H9 (cell line): ENCODE measurements around the gene CHAF1B. TPM values are rescaled to one million over a fixed set of nuclear protein-coding genes. Genes with fewer than 3 reads are reported as not detected.

Source experiments
- DNase-seq: peaks from one replicate; pipeline ENCODE4 v3.0.0-alpha.2; 2017
- H2AFZ ChIP-seq: one replicate; pipeline ENCODE4 v1.6.1; 2013; ENCODE audit warnings: mild to moderate bottlenecking, low read length, control low read depth, moderate library complexity
- H2AK5ac ChIP-seq: 2 replicates; pipeline ENCODE4 v1.6.1; 2013; ENCODE audit warnings: low read length, control low read depth, mixed read lengths; ENCODE audit not compliant: insufficient read length
- H2BK120ac ChIP-seq: one replicate; pipeline ENCODE4 v1.6.1; 2013; ENCODE audit warnings: low read depth, mild to moderate bottlenecking, low read length, control low read depth, inconsistent platforms; ENCODE audit not compliant: poor library complexity, severe bottlenecking
- H2BK12ac ChIP-seq: 2 replicates; pipeline ENCODE4 v1.6.1; 2013; ENCODE audit warnings: low read length, control low read depth, mixed read lengths, low read depth; ENCODE audit not compliant: insufficient read length
- H2BK15ac ChIP-seq: 2 replicates; pipeline ENCODE4 v1.6.1; 2013; ENCODE audit warnings: low read depth, low read length, control low read depth
- H2BK20ac ChIP-seq: one replicate; pipeline ENCODE4 v1.6.1; 2013; ENCODE audit warnings: low read depth, mild to moderate bottlenecking, low read length, control low read depth, inconsistent platforms; ENCODE audit not compliant: poor library complexity, severe bottlenecking
- H2BK5ac ChIP-seq: 2 replicates; pipeline ENCODE4 v1.6.1; 2013; ENCODE audit warnings: low read length, control low read depth, mixed read lengths; ENCODE audit not compliant: insufficient read length
- H3K14ac ChIP-seq: 2 replicates; pipeline ENCODE4 v1.6.1; 2013; ENCODE audit warnings: low read length, control low read depth; ENCODE audit not compliant: insufficient read depth
- H3K18ac ChIP-seq: 2 replicates; pipeline ENCODE4 v1.6.1; 2013; ENCODE audit warnings: low read depth, mild to moderate bottlenecking, mixed read lengths, low read length, control low read depth; ENCODE audit not compliant: insufficient read length
- H3K23ac ChIP-seq: 2 replicates; pipeline ENCODE4 v1.6.1; 2013; ENCODE audit warnings: low read length, control low read depth, mixed read lengths, low read depth; ENCODE audit not compliant: insufficient read length
- H3K23me2 ChIP-seq: 2 replicates; pipeline ENCODE4 v1.6.1; 2013; ENCODE audit warnings: low read depth, mild to moderate bottlenecking, mixed read lengths, low read length, control low read depth; ENCODE audit not compliant: insufficient read length, poor library complexity, severe bottlenecking
- H3K27ac ChIP-seq: 2 replicates; pipeline ENCODE4 v1.5.1; 2013; ENCODE audit warnings: low read length, control low read depth, mixed read lengths, low read depth; ENCODE audit not compliant: insufficient read length
- H3K27me3 ChIP-seq: 2 replicates; pipeline ENCODE4 v1.6.1; 2013; ENCODE audit warnings: low read length, control low read depth, inconsistent platforms; ENCODE audit not compliant: insufficient read depth
- H3K4ac ChIP-seq: 2 replicates; pipeline ENCODE4 v1.6.1; 2013; ENCODE audit warnings: low read depth, mild to moderate bottlenecking, control low read depth, inconsistent platforms, low read length, moderate library complexity
- H3K4me1 ChIP-seq: 2 replicates; pipeline ENCODE4 v1.6.1; 2013; ENCODE audit warnings: low read length, control low read depth, inconsistent platforms; ENCODE audit not compliant: insufficient read depth
- H3K4me2 ChIP-seq: 2 replicates; pipeline ENCODE4 v1.6.1; 2013; ENCODE audit warnings: low read length, control low read depth, mixed read lengths; ENCODE audit not compliant: insufficient read length, insufficient read depth
- H3K56ac ChIP-seq: 2 replicates; pipeline ENCODE4 v1.6.1; 2013; ENCODE audit warnings: low read depth, mild to moderate bottlenecking, mixed read lengths, low read length, control low read depth; ENCODE audit not compliant: insufficient read length
- H3K79me1 ChIP-seq: 2 replicates; pipeline ENCODE4 v1.6.1; 2013; ENCODE audit warnings: low read depth, mild to moderate bottlenecking, moderate library complexity, low read length, control low read depth, inconsistent platforms; ENCODE audit not compliant: insufficient read depth, poor library complexity, severe bottlenecking
- H3K79me2 ChIP-seq: 2 replicates; pipeline ENCODE4 v1.6.1; 2013; ENCODE audit warnings: low read length, control low read depth, inconsistent platforms; ENCODE audit not compliant: insufficient read depth
- H3K9ac ChIP-seq: 2 replicates; pipeline ENCODE4 v1.6.1; 2013; ENCODE audit warnings: low read length, control low read depth, mixed read lengths; ENCODE audit not compliant: insufficient read length; ENCODE audit errors: extremely low read depth
- H3K9me3 ChIP-seq: one replicate; pipeline ENCODE4 v1.6.1; 2013; ENCODE audit warnings: low read depth, low read length, inconsistent platforms; ENCODE audit not compliant: control insufficient read depth
- H3T11ph ChIP-seq: one replicate; pipeline ENCODE4 v1.6.1; 2013; ENCODE audit warnings: mild to moderate bottlenecking, low read length, control low read depth, inconsistent platforms
- H4K20me1 ChIP-seq: one replicate; pipeline ENCODE4 v1.6.1; 2013; ENCODE audit not compliant: control insufficient read depth, insufficient read length, insufficient read depth
- H4K5ac ChIP-seq: 2 replicates; pipeline ENCODE4 v1.6.1; 2013; ENCODE audit warnings: low read depth, mild to moderate bottlenecking, mixed read lengths, low read length, control low read depth; ENCODE audit not compliant: insufficient read length
- H4K8ac ChIP-seq: replicated peaks from 2 replicates; pipeline ENCODE4 v1.6.1; 2013; ENCODE audit warnings: low read length, control low read depth, mixed read lengths, low read depth; ENCODE audit not compliant: insufficient read length
- H4K91ac ChIP-seq: 2 replicates; pipeline ENCODE4 v1.6.1; 2013; ENCODE audit warnings: low read depth, mild to moderate bottlenecking, moderate library complexity, mixed read lengths, low read length, control low read depth; ENCODE audit not compliant: insufficient read length
- H3K27ac Mint-ChIP-seq, 3 experiments: 2 replicates in 2 of 3; 3 replicates in 1 of 3; pipeline ENCODE4 v1.8.0; 2020 to 2021; ENCODE audit warnings: mixed read lengths in 3 of 3, mild to moderate bottlenecking in 1 of 3, moderate library complexity in 1 of 3
- H3K27me3 Mint-ChIP-seq: 2 replicates; pipeline ENCODE4 v1.8.0; 2021; ENCODE audit warnings: low read depth, mild to moderate bottlenecking, moderate library complexity, mixed read lengths
- H3K36me3 Mint-ChIP-seq, 3 experiments: 2 replicates in 2 of 3; 3 replicates in 1 of 3; pipeline ENCODE4 v1.8.0; 2020 to 2021; ENCODE audit warnings: low read depth in 3 of 3, mixed read lengths in 3 of 3; ENCODE audit not compliant: insufficient read depth in 1 of 3
- H3K4me1 Mint-ChIP-seq, 2 experiments: 2 replicates each; pipeline ENCODE4 v1.8.0; 2020; ENCODE audit warnings: mixed read lengths in 2 of 2
- H3K4me3 Mint-ChIP-seq, 2 experiments: 2 replicates in 1 of 2; 3 replicates in 1 of 2; pipeline ENCODE4 v1.8.0; 2020 to 2021; ENCODE audit warnings: mild to moderate bottlenecking in 2 of 2, mixed read lengths in 2 of 2, moderate library complexity in 1 of 2
- H3K9me3 Mint-ChIP-seq, 2 experiments: 2 replicates in 1 of 2; 3 replicates in 1 of 2; pipeline ENCODE4 v1.8.0; 2020; ENCODE audit warnings: mild to moderate bottlenecking in 2 of 2, mixed read lengths in 2 of 2, moderate library complexity in 1 of 2
- WGBS: extraction: QIAGEN DNeasy Blood & Tissue Kit; methylation state at CpG from one replicate; pipeline ENCODE4 v1.1.7; 2013; ENCODE audit warnings: missing lambda C conversion rate, low lambda C conversion rate, mixed read lengths; ENCODE audit not compliant: insufficient read length; ENCODE audit errors: extremely low coverage; 5-methylcytosine and 5-hydroxymethylcytosine counted together
- total RNA-seq: library from RNA; stranded (reverse); gene quantifications from 2 replicates; pipeline ENCODE4 v1.2.1, GENCODE V29; 2021
- TF ChIP-seq, protein P1 (sequence below): fragments of 200-600 bp; sonication (generic); conservative IDR thresholded peaks from 3 replicates; pipeline ENCODE4 v1.8.0; 2021; ENCODE audit warnings: antibody characterized with exemption, mild to moderate bottlenecking

CHAF1B gene
- total RNA-seq, 1 experiment from 2014 or later: 19.3 TPM

- Mint-ChIP-seq H3K4me1 (no peaks in the 10 kb centered on the region), H3K27ac (0 out of 7 replicates have a peak overlapping the region, but pooled peaks of 1 of the 3 experiments have one; percentile 9), H3K4me3 (no peak overlapping the region), H3K36me3 (peaks cover 43 to 74% (median 71%) of the 10 kb centered on the region in 3 experiments), H3K27me3 (no peaks in the 10 kb centered on the region), H3K9me3 (peaks cover 9 to 12% of the 10 kb centered on the region in 2 experiments)
- TF ChIP-seq, protein P1, sequence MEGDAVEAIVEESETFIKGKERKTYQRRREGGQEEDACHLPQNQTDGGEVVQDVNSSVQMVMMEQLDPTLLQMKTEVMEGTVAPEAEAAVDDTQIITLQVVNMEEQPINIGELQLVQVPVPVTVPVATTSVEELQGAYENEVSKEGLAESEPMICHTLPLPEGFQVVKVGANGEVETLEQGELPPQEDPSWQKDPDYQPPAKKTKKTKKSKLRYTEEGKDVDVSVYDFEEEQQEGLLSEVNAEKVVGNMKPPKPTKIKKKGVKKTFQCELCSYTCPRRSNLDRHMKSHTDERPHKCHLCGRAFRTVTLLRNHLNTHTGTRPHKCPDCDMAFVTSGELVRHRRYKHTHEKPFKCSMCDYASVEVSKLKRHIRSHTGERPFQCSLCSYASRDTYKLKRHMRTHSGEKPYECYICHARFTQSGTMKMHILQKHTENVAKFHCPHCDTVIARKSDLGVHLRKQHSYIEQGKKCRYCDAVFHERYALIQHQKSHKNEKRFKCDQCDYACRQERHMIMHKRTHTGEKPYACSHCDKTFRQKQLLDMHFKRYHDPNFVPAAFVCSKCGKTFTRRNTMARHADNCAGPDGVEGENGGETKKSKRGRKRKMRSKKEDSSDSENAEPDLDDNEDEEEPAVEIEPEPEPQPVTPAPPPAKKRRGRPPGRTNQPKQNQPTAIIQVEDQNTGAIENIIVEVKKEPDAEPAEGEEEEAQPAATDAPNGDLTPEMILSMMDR: no peak
- H2BK12ac ChIP-seq: no peak overlapping the region
- H3K27me3 ChIP-seq: no peaks in the 10 kb centered on the region
- no peak overlapping the region for H3K56ac ChIP-seq
- H3K4me1 ChIP-seq: no peaks in the 10 kb centered on the region
- no peak overlapping the region for H2BK5ac ChIP-seq
- no peak for DNase-seq
- H3K79me2 ChIP-seq: no peaks in the 10 kb centered on the region
- no peak overlapping the region for H3K23ac ChIP-seq
- H3K79me1 ChIP-seq: no peaks in the 10 kb centered on the region
- no peak overlapping the region for H2BK20ac ChIP-seq
- H2AK5ac ChIP-seq: no peak overlapping the region
- no peak overlapping the region for H3T11ph ChIP-seq
- H3K9me3 ChIP-seq: no peaks in the 10 kb centered on the region
- H4K8ac ChIP-seq: no peak overlapping the region
- no peak overlapping the region for H3K14ac ChIP-seq
- no peak overlapping the region for H2BK120ac ChIP-seq
- no peak overlapping the region for H3K4ac ChIP-seq
- no CpG with 5 or more reads among the region's 6 CpGs for WGBS
- H2BK15ac ChIP-seq: no peak overlapping the region
- no peaks in the 10 kb centered on the region for H3K23me2 ChIP-seq
- H3K18ac ChIP-seq: no peak overlapping the region
- H2AFZ ChIP-seq: no peak overlapping the region
- no peak overlapping the region for H4K5ac ChIP-seq
- H3K27ac ChIP-seq: no peak overlapping the region
- H4K20me1 ChIP-seq: no peaks in the 10 kb centered on the region
- H3K4me2 ChIP-seq: no peak overlapping the region
- H4K91ac ChIP-seq: no peak overlapping the region
- H3K9ac ChIP-seq: no peak overlapping the region
Measured at GRCh38 chr21:36395353-36396111, 10.3 kb downstream of the CHAF1B start.
